Measurements from ENCODE around the gene RAB3IL1.
"Not testable (repeated sequence)": the region's sequence is repeated elsewhere in the genome, so short reads cannot be mapped to it uniquely, and the experiment has no call there.

The RAB3IL1 gene

GRCh38 chr11:61882879-61883278 is 34.5 kb downstream of the RAB3IL1 start:
- no peak for DNase-seq (ENCODE audit: extremely low read depth, insufficient read length)
- Histone ChIP-seq H3K36me3 (ENCODE audit: control insufficient read depth, insufficient read depth, low read length) (no peaks in the 10 kb centered on the region), H3K4me3 (replicated peaks; ENCODE audit: low read depth, low read length) (no peak overlapping the region), H3K27me3 (replicated peaks; ENCODE audit: control insufficient read depth, insufficient read depth, low read length) (no peaks in the 10 kb centered on the region)
- no peak for TF ChIP-seq CTCF (IDR thresholded peaks at IDR 0.05; ENCODE audit: insufficient read depth, low read length, poor library complexity, severe bottlenecking)

- H3K36me3 ChIP-seq (ENCODE audit: control insufficient read depth, insufficient read depth, low read length); DNase-seq (ENCODE audit: extremely low read depth, insufficient read length); H3K4me3 ChIP-seq (replicated peaks; ENCODE audit: low read depth, low read length); H3K27me3 ChIP-seq (replicated peaks; ENCODE audit: control insufficient read depth, insufficient read depth, low read length): not testable (repeated sequence)
Measured at GRCh38 chr11:61882267-61882666, 35.1 kb downstream of the RAB3IL1 start.

- no peak for DNase-seq (ENCODE audit: extremely low read depth, insufficient read length)
- TF ChIP-seq CTCF (IDR thresholded peaks at IDR 0.05; ENCODE audit: insufficient read depth, low read length, poor library complexity, severe bottlenecking) = no peak
- H3K36me3 ChIP-seq (ENCODE audit: control insufficient read depth, insufficient read depth, low read length) = no peaks in the 10 kb centered on the region
- no peaks in the 10 kb centered on the region for H3K27me3 ChIP-seq (replicated peaks; ENCODE audit: control insufficient read depth, insufficient read depth, low read length)
- no peak overlapping the region for H3K4me3 ChIP-seq (replicated peaks; ENCODE audit: low read depth, low read length)
Measured at GRCh38 chr11:61881397-61881796, 36.0 kb downstream of the RAB3IL1 start.

GRCh38 chr11:61880454-61880853 is 36.9 kb downstream of the RAB3IL1 start:
- no peak overlapping the region for H3K4me3 ChIP-seq (replicated peaks; ENCODE audit: low read depth, low read length)
- DNase-seq (ENCODE audit: extremely low read depth, insufficient read length) = peak; percentile 53
- TF ChIP-seq CTCF (IDR thresholded peaks at IDR 0.05; ENCODE audit: insufficient read depth, low read length, poor library complexity, severe bottlenecking) = no peak

GRCh38 chr11:61880031-61880430 is 37.3 kb downstream of the RAB3IL1 start:
- no peaks in the 10 kb centered on the region for H3K36me3 ChIP-seq (ENCODE audit: control insufficient read depth, insufficient read depth, low read length)
- H3K27me3 ChIP-seq (replicated peaks; ENCODE audit: control insufficient read depth, insufficient read depth, low read length) = no peaks in the 10 kb centered on the region
- peak; percentile 52 for DNase-seq (ENCODE audit: extremely low read depth, insufficient read length)
- H3K4me3 ChIP-seq (replicated peaks; ENCODE audit: low read depth, low read length) = 0 out of 2 replicates have a peak overlapping the region, but pooled peaks have one; percentile 12
- TF ChIP-seq CTCF (IDR thresholded peaks at IDR 0.05; ENCODE audit: insufficient read depth, low read length, poor library complexity, severe bottlenecking) = no peak

More at GRCh38 chr11:61880454-61880853, 36.9 kb downstream of the RAB3IL1 start:
- Histone ChIP-seq H3K27me3 (replicated peaks; ENCODE audit: control insufficient read depth, insufficient read depth, low read length) (no peaks in the 10 kb centered on the region), H3K36me3 (ENCODE audit: control insufficient read depth, insufficient read depth, low read length) (no peaks in the 10 kb centered on the region)

- Histone ChIP-seq H3K27me3 (replicated peaks; ENCODE audit: control insufficient read depth, insufficient read depth, low read length) (no peaks in the 10 kb centered on the region), H3K4me3 (replicated peaks; ENCODE audit: low read depth, low read length) (no peak overlapping the region), H3K36me3 (ENCODE audit: control insufficient read depth, insufficient read depth, low read length) (no peaks in the 10 kb centered on the region)
- no peak for TF ChIP-seq CTCF (IDR thresholded peaks at IDR 0.05; ENCODE audit: insufficient read depth, low read length, poor library complexity, severe bottlenecking)
- no peak for DNase-seq (ENCODE audit: extremely low read depth, insufficient read length)
Measured at GRCh38 chr11:61879152-61879551, 38.2 kb downstream of the RAB3IL1 start.
